Cardiac muscle cell (in vitro differentiated cells and primary cell): Measurements from ENCODE around the gene ACVR1. TPM values are rescaled to one million over a fixed set of nuclear protein-coding genes. Genes with fewer than 3 reads are reported as not detected.
A peak's percentile ranks its signal among the peaks of the same experiment; 100 is the strongest.

Experiments
- DNase-seq, 2 donors: peaks; one replicate each; pipeline versions ENCODE4 v3.0.0 to v3.0.0-alpha.2; 2010 to 2017; ENCODE audit warnings: low read depth in 1 of 2, low spot score in 1 of 2
- H3K27ac ChIP-seq: fragments of 200-600 bp; sonication (generic); 2 replicates; pipeline ENCODE4 v1.5.1; 2016
- H3K27me3 ChIP-seq: fragments of 200-600 bp; sonication (generic); 2 replicates; pipeline ENCODE4 v1.6.0; 2016; ENCODE audit warnings: control low read depth
- H3K36me3 ChIP-seq: fragments of 200-600 bp; sonication (generic); 2 replicates; pipeline ENCODE4 v1.5.1; 2016; ENCODE audit warnings: control low read depth
- H3K4me1 ChIP-seq: fragments of 200-600 bp; sonication (generic); 2 replicates; pipeline ENCODE4 v1.8.1; 2017; ENCODE audit warnings: low read depth, mild to moderate bottlenecking, mixed run types
- H3K4me3 ChIP-seq: fragments of 200-600 bp; sonication (generic); 2 replicates; pipeline ENCODE4 v1.5.1; 2016; ENCODE audit warnings: mild to moderate bottlenecking
- H3K9me3 ChIP-seq: fragments of 200-600 bp; sonication (generic); 2 replicates; pipeline ENCODE4 v1.5.1; 2017; ENCODE audit warnings: low read depth, mild to moderate bottlenecking, control low read depth
- polyA plus RNA-seq: library from polyadenylated mRNA; unstranded; fragments of >200 nt; fragmentation: Nextera tagmentation; extraction: Ambion mirVana; gene quantifications from 2 replicates; pipeline ENCODE4 v1.2.1, GENCODE V29; 2016
- total RNA-seq: library from RNA; depleted of rRNA; stranded (reverse); fragments of >200 nt; gene quantifications from 2 replicates; pipeline ENCODE4 v1.2.3, GENCODE V29; 2016
- TF ChIP-seq, protein P1 (sequence below): IDR thresholded peaks from 2 replicates; pipeline ENCODE4 v1.5.1; 2012; ENCODE audit warnings: low read depth, mild to moderate bottlenecking, low read length

The ACVR1 gene
- total RNA-seq (6.1 and 7.5 TPM in 2 replicates), polyA plus RNA-seq (9.0 and 12.9 TPM in 2 replicates)

DNA sequence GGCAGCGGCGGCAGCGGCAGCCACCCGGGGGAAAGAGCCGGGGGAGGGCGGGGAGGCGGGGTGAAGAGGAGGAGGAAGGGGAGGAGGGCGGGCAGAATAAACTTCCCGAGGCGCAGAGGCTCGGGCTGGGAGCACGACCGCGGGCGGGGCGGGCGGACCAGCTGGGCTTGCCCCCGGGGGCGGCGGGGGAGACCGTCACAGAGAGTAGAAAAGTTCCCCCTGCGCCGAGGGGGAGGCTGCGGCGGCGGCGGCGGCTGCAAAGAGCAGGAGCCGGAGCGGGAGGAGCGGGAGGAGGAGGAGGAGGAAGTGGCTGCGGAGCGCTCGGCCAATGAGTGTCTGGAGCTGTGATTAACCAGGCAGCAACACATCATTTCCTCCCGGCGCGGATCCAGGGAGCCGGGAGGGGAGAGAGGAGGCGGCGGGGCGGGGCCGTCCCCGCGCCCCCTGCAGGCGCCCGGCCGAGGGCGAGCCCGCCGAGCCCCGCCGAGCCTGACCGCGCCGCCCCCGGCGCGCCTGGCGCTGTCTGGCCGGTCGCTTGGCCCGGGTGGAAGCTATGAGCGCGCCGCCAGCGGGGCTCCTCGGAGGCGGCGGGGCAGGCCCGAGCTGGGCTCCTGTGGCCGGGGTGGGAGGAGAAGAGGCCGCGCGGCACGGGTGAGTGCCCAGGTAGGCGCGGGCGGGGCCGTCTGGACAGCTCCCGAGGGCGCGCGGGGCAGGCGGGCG, at the start of gene ACVR1:
TSS of gene ACVR1 (minus strand) at position 265 of the 720 bp plus-strand sequence. CDS start 76,837 bp downstream, outside the sequence.
- H3K27ac ChIP-seq, result peak within 1 kb of the TSS; percentile 79

DNA sequence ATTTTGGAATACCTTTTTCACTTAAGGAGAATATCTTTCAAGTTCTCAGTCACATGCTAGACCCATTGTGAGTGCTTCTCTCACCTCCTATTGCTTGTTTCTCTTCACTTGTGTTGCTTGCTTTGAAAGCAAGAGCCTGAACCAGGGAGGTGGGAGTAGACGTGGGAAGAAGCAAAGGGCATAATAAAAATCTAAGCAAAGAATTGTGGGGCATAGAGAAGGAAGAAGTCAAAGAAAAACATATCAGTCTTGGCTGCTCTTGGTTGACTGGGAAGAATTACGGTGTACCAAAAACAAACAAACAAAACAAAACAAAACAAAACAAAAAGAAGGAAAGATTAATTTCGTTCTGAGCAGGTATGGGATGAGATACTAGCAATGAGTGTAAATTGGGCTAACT, 48.9 kb upstream of the ACVR1 start:
- Histone ChIP-seq H3K27ac (no peak overlapping the region), H3K4me3 (no peak overlapping the region), H3K27me3 (no peaks in the 10 kb centered on the region), H3K36me3 (no peaks in the 10 kb centered on the region), H3K9me3 (no peaks in the 10 kb centered on the region), H3K4me1 (peaks cover 5% of the 10 kb centered on the region)
- no peak for DNase-seq
- TF ChIP-seq, protein P1, sequence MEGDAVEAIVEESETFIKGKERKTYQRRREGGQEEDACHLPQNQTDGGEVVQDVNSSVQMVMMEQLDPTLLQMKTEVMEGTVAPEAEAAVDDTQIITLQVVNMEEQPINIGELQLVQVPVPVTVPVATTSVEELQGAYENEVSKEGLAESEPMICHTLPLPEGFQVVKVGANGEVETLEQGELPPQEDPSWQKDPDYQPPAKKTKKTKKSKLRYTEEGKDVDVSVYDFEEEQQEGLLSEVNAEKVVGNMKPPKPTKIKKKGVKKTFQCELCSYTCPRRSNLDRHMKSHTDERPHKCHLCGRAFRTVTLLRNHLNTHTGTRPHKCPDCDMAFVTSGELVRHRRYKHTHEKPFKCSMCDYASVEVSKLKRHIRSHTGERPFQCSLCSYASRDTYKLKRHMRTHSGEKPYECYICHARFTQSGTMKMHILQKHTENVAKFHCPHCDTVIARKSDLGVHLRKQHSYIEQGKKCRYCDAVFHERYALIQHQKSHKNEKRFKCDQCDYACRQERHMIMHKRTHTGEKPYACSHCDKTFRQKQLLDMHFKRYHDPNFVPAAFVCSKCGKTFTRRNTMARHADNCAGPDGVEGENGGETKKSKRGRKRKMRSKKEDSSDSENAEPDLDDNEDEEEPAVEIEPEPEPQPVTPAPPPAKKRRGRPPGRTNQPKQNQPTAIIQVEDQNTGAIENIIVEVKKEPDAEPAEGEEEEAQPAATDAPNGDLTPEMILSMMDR, result no peak

More for the DNA sequence above, at the start of gene ACVR1:
- Histone ChIP-seq H3K27me3 (peaks cover 3% of the 10 kb centered on the region), H3K9me3 (no peaks in the 10 kb centered on the region), H3K36me3 (no peaks in the 10 kb centered on the region), H3K4me3 (peak within 1 kb of the TSS; percentile 99), H3K4me1 (peaks cover 18% of the 10 kb centered on the region)
- TF ChIP-seq, protein P1, result peak; percentile 20
- peak; percentile 97 to 99 for DNase-seq

DNA sequence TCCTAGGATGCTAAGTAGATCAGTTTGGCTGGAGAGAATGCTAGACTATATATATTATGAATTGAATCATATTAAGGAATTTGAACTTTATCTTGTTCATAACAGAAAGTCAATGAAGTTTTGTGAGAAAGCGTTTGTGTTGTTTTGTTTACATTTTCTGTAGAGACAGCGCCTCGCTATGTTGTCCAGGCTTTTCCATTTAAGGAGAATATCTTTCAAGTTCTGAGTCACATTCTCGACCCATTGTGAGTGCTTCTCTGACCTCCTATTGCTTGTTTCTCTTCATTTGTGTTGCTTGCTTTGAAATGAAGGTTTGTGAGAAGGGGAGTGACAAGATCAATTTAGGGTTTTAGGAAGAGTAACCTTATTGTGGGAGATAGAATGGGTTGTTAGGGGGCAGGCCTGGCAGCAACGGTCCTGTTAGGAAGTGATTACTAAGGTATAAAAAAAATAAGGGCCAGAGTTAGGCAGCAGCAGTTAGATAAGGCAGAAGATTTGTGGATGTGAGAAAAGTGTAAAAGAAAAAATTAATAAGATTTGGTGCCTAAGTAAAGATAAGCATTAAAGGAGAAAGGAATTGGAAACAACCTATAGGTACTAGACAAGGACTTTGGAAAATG, 47.6 kb upstream of the ACVR1 start:
- Histone ChIP-seq H3K4me3 (no peak overlapping the region), H3K27ac (no peak overlapping the region), H3K36me3 (no peaks in the 10 kb centered on the region), H3K9me3 (no peaks in the 10 kb centered on the region), H3K27me3 (no peaks in the 10 kb centered on the region), H3K4me1 (peaks cover 5% of the 10 kb centered on the region)
- DNase-seq, result no peak
- TF ChIP-seq, protein P1, result no peak

DNA sequence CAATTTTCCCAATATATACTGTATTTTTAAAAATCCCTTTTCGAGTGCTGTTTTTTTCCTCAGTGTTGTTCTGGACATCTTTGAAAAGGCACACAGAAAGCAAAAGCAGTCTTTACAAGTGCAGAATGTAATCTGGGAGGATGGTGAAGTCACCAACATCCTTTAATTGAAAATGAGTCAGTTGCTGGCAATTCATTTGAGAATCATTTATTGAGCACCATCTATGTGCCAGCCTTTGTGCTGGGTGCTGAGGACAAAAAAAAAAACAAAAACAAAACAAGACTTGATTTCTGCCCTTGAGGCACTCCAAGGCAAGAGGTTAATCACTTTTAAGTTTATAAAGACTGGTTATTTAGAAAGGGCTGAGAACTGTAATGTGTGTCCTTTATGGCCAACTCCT, 46.7 kb upstream of the ACVR1 start:
- TF ChIP-seq, protein P1, result no peak
- Histone ChIP-seq H3K27me3 (no peaks in the 10 kb centered on the region), H3K27ac (no peak overlapping the region)

DNA sequence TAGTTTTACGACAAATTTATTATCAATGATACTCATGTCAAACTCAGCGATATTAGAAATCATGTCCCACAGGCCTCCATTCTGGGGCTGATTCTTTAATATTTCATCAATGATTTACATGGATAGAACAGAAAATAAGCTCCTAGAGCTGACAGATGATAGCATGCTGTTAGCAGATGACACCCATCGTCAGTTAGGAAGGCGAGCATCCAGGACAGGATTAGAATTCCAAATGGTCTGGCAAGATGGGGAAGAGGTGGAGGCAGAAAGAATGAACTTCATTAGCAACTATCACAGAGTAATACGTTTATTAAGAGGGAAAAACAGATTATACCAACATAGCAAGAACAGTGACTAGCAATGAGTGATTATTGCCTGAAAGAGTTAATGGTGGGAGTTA, 46.2 kb upstream of the ACVR1 start:
- H3K27ac ChIP-seq, result no peak overlapping the region
- H3K9me3 ChIP-seq, result no peaks in the 10 kb centered on the region
- TF ChIP-seq, protein P1, result no peak
- H3K36me3 ChIP-seq, result no peaks in the 10 kb centered on the region
- DNase-seq, result no peak
- H3K27me3 ChIP-seq, result no peaks in the 10 kb centered on the region
- H3K4me3 ChIP-seq, result no peak overlapping the region
- peaks cover 13% of the 10 kb centered on the region for H3K4me1 ChIP-seq

More for the DNA sequence above, 46.7 kb upstream of the ACVR1 start:
- H3K4me1 ChIP-seq, result peaks cover 13% of the 10 kb centered on the region
- H3K36me3 ChIP-seq, result no peaks in the 10 kb centered on the region
- no peak overlapping the region for H3K4me3 ChIP-seq
- H3K9me3 ChIP-seq, result no peaks in the 10 kb centered on the region
- no peak for DNase-seq
